OCI-LY7 (cell line): Measurements from ENCODE around the gene TRIAP1. TPM values are rescaled to one million over a fixed set of nuclear protein-coding genes. Genes with fewer than 3 reads are reported as not detected.
A peak's percentile ranks its signal among the peaks of the same experiment; 100 is the strongest.

Experiments used
- BruUV-seq: library from RNA; stranded (reverse); fragments of 400-500 nt; replicated peaks from 2 replicates; lab custom pipeline; 2021; lab: Mats Ljungman, UMichigan
- CTCF ChIA-PET: fragments of 300-600 bp; sonication (Branson Sonifier 250); formaldehyde crosslinking; loops from one replicate; lab custom pipeline; 2022; ENCODE audit warnings: antibody characterized with exemption; ENCODE audit not compliant: unreplicated experiment; lab: Charles Lee
- POLR2A ChIA-PET: fragments of 300-600 bp; sonication (Branson Sonifier 250); formaldehyde crosslinking; loops from one replicate; lab custom pipeline; 2022; ENCODE audit warnings: antibody characterized with exemption; lab: Charles Lee
- DNase-seq: peaks from one replicate; pipeline ENCODE4 v3.0.0-alpha.2; 2015; ENCODE audit warnings: low spot score
- H2AFZ ChIP-seq: fragments of 200-600 bp; sonication (generic), shearing (Covaris generic); 2 replicates; pipeline ENCODE4 v1.6.1; 2014; ENCODE audit warnings: mild to moderate bottlenecking, antibody characterized with exemption, low read length, moderate library complexity
- H3K27ac ChIP-seq: fragments of 200-600 bp; sonication (generic); 2 replicates; pipeline ENCODE4 v1.5.1; 2014; ENCODE audit warnings: mixed run types, low read depth, mild to moderate bottlenecking, moderate library complexity, low read length, inconsistent platforms; ENCODE audit not compliant: poor library complexity, severe bottlenecking
- H3K36me3 ChIP-seq: fragments of 200-600 bp; sonication (generic); 2 replicates; pipeline ENCODE4 v1.6.1; 2014; ENCODE audit warnings: mild to moderate bottlenecking, antibody characterized with exemption, low read length, moderate library complexity, mixed read lengths; ENCODE audit not compliant: insufficient read depth
- H3K4me1 ChIP-seq: fragments of 200-600 bp; sonication (generic); 2 replicates; pipeline ENCODE4 v1.5.1; 2014; ENCODE audit warnings: mild to moderate bottlenecking, low read length; ENCODE audit not compliant: insufficient read depth, poor library complexity, severe bottlenecking
- H3K4me2 ChIP-seq: fragments of 200-600 bp; sonication (generic); 2 replicates; pipeline ENCODE4 v1.6.1; 2014; ENCODE audit warnings: mild to moderate bottlenecking, low read length
- H3K4me3 ChIP-seq: fragments of 200-600 bp; sonication (generic); 2 replicates; pipeline ENCODE4 v1.5.1; 2014; ENCODE audit warnings: mild to moderate bottlenecking, low read depth, low read length; ENCODE audit not compliant: poor library complexity, severe bottlenecking
- H3K79me2 ChIP-seq: fragments of 200-600 bp; sonication (generic); 2 replicates; pipeline ENCODE4 v1.6.1; 2016; ENCODE audit warnings: low read depth, mild to moderate bottlenecking, low read length, moderate library complexity, mixed read lengths; ENCODE audit not compliant: insufficient read depth
- H3K9me2 ChIP-seq: fragments of 200-600 bp; sonication (generic); 2 replicates; pipeline ENCODE4 v1.6.1; 2016; ENCODE audit warnings: mild to moderate bottlenecking, low read length, mixed read lengths; ENCODE audit not compliant: insufficient read depth
- H3K9me3 ChIP-seq: fragments of 200-600 bp; sonication (generic); 2 replicates; pipeline ENCODE4 v1.6.1; 2014; ENCODE audit warnings: mild to moderate bottlenecking, mixed run types, low read length, mixed read lengths
- H4K20me1 ChIP-seq: fragments of 200-600 bp; sonication (generic); 2 replicates; pipeline ENCODE4 v1.6.1; 2014; ENCODE audit warnings: mild to moderate bottlenecking, antibody characterized with exemption, low read length, moderate library complexity, mixed read lengths; ENCODE audit not compliant: insufficient read depth
- CTCF ChIP-seq: fragments of 200-600 bp; sonication (generic); conservative IDR thresholded peaks from 2 replicates; pipeline ENCODE4 v1.5.1; 2014; ENCODE audit warnings: mild to moderate bottlenecking, antibody characterized with exemption, low read length, moderate library complexity, mixed read lengths
- EZH2phosphoT487 ChIP-seq: fragments of 200-600 bp; sonication (generic); IDR thresholded peaks from 2 replicates; pipeline ENCODE4 v1.6.1; 2018; ENCODE audit warnings: low read depth, borderline replicate concordance, mild to moderate bottlenecking, mixed run types, antibody characterized with exemption, low read length, moderate library complexity, mixed read lengths
- intact Hi-C: fragments of 100-400 bp; cut with micrococcal nuclease; formaldehyde crosslinking; loops from one replicate; pipeline ENCODE4 v1.10.0; 2022; ENCODE audit not compliant: unreplicated experiment
- total RNA-seq, 2 experiments: library from RNA; depleted of rRNA in 1 of 2; stranded (reverse); fragments of >200 nt in 1 of 2; shearing (Covaris generic) in 1 of 2; gene quantifications; 2 replicates each; pipeline ENCODE4 v1.2.3, GENCODE V29; 2014 to 2022

The TRIAP1 gene
- total RNA-seq, 2 experiments from 2014 or later, result 23.9 to 25.9 TPM

GRCh38 chr12:120466560-120467315 is 20.6 kb upstream of the TRIAP1 start:
- Histone ChIP-seq H3K36me3 (peaks cover 71% of the 10 kb centered on the region), H4K20me1 (peaks cover 38% of the 10 kb centered on the region), H3K4me1 (peaks cover 42% of the 10 kb centered on the region), H3K9me2 (no peaks in the 10 kb centered on the region), H3K4me2 (peak overlapping the region; percentile 100), H3K79me2 (peaks cover 67% of the 10 kb centered on the region), H3K4me3 (peak overlapping the region; percentile 18), H3K9me3 (no peaks in the 10 kb centered on the region), H2AFZ (no peak overlapping the region), H3K27ac (no peak overlapping the region)
- DNase-seq, result peak; percentile 64
- POLR2A ChIA-PET, result interaction anchor here (1.7 to 2.0 kb wide), 2 partner anchors 8 to 30 kb away, joined by 4 to 5 read pairs; no protein-coding TSS in a partner anchor
- CTCF ChIA-PET, result interaction anchor here (0.6 to 1.0 kb wide), 2 partner anchors 14 to 37 kb away, joined by 3 to 6 read pairs; no protein-coding TSS in a partner anchor
- intact Hi-C loops, result loop anchor here (2.0 kb wide), 1 partner anchor 28 kb away; the partner anchor contains the start of gene COX6A1
- no peak for TF ChIP-seq EZH2phosphoT487
- peak; percentile 82 for TF ChIP-seq CTCF
- BruUV-seq, result no TSS peak

GRCh38 chr12:120465756-120466155 is 19.6 kb upstream of the TRIAP1 start:
- Histone ChIP-seq H3K79me2 (peaks cover 67% of the 10 kb centered on the region), H3K27ac (no peak overlapping the region), H3K4me2 (no peak overlapping the region), H3K9me2 (no peaks in the 10 kb centered on the region), H3K4me3 (no peak overlapping the region), H3K4me1 (peaks cover 34% of the 10 kb centered on the region), H4K20me1 (peaks cover 38% of the 10 kb centered on the region), H2AFZ (no peak overlapping the region), H3K9me3 (no peaks in the 10 kb centered on the region), H3K36me3 (peaks cover 81% of the 10 kb centered on the region)
- ChIA-PET POLR2A (interaction anchor here (0.6 to 2.0 kb wide), 3 partner anchors 31 to 468 kb away, joined by 4 read pairs; no protein-coding TSS in a partner anchor), CTCF (no interaction called here)
- intact Hi-C loops, result loop anchor here (2.0 kb wide), 1 partner anchor 27 kb away; the partner anchor contains the start of gene COX6A1
- DNase-seq, result no peak
- no TSS peak for BruUV-seq
- TF ChIP-seq CTCF (no peak), EZH2phosphoT487 (no peak)

- Histone ChIP-seq H3K79me2 (peaks cover 59% of the 10 kb centered on the region), H4K20me1 (peaks cover 38% of the 10 kb centered on the region), H3K4me3 (no peak overlapping the region), H3K27ac (no peak overlapping the region), H3K4me1 (peaks cover 23% of the 10 kb centered on the region), H3K9me3 (no peaks in the 10 kb centered on the region), H3K9me2 (no peaks in the 10 kb centered on the region), H2AFZ (no peak overlapping the region), H3K36me3 (peaks cover 98% of the 10 kb centered on the region), H3K4me2 (no peak overlapping the region)
- intact Hi-C loops, result no loop called here
- POLR2A ChIA-PET, result no interaction called here
- CTCF ChIA-PET, result no interaction called here
- TF ChIP-seq EZH2phosphoT487, result no peak
- no peak for TF ChIP-seq CTCF
- no TSS peak for BruUV-seq
- DNase-seq, result no peak
These were observed 17.5 kb upstream of the TRIAP1 start for GRCh38 chr12:120463712-120464111.
